GM19328 (cell line): ENCODE data around the gene BOLA1.
"Not testable (repeated sequence)": the region's sequence is repeated elsewhere in the genome, so short reads cannot be mapped to it uniquely, and the experiment has no call there.

Experiments used
- ATAC-seq: cut with Tn5 transposase; IDR thresholded peaks from one replicate; pipeline ENCODE4 v1.9.1; 2021; ENCODE audit warnings: mild to moderate bottlenecking, moderate library complexity; ENCODE audit not compliant: unreplicated experiment

BOLA1 gene, protein sequence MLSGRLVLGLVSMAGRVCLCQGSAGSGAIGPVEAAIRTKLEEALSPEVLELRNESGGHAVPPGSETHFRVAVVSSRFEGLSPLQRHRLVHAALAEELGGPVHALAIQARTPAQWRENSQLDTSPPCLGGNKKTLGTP

DNA sequence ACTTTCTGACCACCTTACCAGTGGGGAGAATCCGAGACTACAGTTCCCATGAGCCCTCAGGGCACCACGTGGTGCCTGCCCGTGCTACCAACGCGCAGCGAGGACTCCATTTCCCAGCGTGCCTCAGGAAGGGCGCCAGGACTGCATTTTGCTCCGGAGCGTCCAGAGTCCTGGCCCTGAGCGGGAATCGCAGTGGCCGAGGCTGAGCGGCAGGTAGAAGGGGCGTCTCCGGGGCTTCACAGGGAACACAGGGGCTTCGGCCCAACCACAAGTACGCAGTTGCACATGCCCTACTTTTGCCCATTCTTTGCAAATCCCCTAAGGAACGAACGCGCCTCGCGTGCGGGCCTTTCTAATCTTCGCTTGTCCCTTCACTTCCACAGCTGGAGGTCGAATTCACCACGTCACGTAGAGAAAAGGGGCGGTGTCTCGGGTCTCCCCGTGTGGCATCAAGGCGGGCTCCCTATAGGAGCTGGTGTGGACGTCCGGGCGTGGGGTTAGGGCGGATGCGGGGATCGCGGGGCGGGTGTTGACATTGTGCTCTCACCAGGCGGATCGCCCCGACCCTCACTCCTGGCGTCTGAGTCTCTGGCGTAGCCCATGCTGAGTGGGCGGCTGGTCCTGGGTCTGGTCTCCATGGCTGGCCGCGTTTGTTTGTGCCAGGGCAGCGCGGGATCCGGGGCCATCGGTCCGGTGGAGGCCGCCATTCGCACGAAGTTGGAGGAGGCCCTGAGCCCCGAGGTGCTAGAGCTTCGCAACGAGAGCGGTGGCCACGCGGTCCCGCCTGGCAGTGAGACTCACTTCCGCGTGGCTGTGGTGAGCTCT, at the start of gene BOLA1:
Gene BOLA1 (plus strand): TSS at position 109 of the 825 bp plus-strand sequence. CDS start 492 bp downstream, at position 601.
- ATAC-seq: peak; percentile 96

DNA sequence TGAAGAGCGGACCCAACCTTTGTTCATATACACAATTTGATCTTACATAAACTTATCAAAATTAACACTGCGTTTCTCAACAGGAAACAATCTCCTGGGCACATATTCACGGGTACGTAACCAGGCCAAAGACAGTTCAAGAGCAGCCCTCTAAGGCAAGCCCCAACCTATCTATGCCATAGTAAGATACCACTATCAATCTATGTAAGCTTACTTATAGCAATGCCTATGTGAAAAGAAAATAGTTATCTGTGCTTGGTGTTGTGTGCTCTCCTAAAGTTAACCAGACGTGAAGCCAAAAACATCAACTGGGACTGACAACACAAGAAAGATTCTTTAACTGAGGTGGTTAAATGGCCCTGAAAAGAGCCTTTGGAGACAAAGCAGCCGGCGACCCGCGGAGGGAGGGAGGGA, 49.4 kb upstream of the BOLA1 start:
- no peak for ATAC-seq

DNA sequence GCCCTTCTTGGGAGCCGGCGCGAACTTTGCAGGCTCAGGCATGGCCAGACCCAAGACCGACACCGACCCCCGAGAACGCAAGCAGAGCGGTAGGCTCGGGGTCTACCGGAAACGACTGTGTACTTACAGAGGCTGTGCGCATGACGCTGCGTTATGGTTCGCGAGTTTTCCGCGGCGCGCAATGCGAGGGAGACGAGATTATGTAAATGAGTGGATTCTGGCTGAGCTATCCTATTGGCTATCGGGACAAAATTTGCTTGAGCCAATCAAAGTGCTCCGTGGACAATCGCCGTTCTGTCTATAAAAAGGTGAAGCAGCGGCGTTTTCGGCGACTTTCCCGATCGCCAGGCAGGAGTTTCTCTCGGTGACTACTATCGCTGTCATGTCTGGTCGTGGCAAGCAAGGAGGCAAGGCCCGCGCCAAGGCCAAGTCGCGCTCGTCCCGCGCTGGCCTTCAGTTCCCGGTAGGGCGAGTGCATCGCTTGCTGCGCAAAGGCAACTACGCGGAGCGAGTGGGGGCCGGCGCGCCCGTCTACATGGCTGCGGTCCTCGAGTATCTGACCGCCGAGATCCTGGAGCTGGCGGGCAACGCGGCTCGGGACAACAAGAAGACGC, 48.5 kb upstream of the BOLA1 start:
- ATAC-seq: peak; percentile 47

DNA sequence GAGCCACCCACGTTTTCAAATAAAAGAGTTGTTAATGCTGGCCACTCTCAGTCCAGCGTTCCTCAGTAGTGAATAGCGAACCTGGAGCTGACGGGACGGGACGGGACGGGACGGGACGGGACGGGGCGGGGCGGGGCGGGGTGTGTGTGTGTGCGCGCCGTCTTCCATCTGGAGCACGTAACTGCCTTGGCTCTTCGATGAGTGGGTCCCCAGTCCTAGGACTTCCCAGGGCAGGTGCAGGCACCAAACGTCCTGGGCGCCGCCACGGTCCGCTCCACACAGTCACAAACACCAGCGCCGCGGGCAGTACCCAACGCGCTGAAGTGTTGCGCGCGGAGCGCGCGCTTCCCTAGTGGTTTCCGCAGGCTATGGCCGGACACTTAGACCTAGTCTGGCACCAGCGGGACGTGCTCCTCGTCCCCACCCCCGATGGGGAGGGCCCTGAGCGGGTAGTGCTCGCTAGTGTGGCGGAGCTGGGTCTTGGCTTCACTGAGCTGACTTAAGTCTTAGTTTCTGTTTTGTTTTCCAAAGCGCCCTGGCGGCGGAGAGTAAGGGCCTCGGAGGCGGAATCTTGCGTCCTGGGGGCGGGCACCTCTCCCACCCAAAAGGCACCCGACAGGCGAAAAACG, 47.7 kb upstream of the BOLA1 start:
- peak; percentile 34 for ATAC-seq

DNA sequence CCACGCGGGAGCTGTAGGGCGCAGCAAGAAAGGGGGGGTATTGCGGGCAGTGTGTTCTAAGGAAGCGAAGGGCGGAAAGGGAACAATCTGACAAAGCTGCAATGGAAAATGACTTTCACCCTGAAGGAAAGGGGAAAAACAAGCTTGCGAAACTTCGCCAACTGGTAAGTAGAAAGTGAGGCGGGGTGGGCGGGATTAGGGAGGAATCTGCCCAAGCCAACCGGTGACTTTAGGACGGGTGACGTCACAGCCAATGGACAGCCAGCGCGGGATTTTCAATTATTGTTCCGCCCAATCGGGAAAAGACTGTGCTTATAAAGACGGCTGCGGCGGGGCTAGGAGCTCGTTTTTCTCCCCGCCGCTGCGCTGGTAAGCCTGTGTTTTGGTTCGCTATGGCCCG, 47.1 kb upstream of the BOLA1 start:
- ATAC-seq: peak; percentile 32

DNA sequence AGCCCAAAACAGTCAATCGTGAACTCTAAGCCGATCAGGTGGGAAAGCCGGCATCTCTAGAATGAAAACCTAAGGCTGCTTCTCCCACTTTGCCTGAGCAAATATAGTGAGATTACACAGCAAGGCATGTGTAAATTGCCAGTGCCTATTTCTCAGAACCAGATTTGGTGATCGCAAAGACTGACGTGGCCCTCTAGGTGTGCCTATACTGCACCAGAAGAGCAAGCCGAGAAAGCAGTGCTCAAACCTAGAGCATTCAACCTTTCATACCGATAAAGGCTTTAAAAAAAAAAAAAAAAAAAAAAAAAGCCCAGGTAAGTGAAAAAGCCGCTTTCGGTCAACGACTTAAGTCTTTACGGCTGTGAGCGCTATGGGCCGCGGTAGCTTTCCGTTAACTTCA, 39.1 kb upstream of the BOLA1 start:
- peak; percentile 1 for ATAC-seq

DNA sequence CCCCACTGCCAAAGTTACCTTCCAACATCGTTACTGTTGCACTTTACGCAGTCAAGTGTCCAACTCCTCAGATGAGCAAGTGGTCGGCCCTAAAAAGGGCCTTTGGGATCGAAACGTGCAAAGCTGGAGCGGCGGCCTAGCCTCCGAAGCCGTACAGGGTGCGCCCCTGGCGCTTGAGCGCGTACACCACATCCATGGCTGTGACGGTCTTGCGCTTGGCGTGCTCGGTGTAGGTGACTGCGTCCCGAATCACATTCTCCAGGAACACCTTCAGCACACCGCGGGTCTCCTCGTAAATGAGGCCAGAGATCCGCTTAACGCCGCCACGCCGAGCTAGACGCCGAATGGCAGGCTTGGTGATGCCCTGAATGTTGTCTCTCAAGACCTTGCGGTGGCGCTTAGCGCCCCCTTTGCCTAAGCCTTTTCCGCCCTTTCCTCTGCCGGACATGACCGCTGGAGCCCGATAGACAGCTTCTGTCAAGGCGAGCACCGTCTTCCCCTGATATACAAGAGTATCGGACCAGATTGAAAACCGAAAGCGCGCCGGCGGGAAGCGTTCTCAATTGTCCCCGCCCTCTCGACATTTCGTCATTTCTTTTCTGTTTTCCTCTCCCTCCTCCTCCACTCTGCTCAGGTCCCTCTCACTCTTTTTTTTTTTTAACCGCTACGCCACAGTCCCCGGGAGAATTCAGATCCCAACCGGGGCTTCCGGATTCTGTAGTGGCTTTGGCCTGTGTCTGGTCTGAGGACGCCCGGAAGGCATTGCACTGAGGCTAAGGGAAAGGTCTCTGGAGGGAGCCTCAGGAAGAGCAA, 38.5 kb upstream of the BOLA1 start:
- ATAC-seq: peak; percentile 56

DNA sequence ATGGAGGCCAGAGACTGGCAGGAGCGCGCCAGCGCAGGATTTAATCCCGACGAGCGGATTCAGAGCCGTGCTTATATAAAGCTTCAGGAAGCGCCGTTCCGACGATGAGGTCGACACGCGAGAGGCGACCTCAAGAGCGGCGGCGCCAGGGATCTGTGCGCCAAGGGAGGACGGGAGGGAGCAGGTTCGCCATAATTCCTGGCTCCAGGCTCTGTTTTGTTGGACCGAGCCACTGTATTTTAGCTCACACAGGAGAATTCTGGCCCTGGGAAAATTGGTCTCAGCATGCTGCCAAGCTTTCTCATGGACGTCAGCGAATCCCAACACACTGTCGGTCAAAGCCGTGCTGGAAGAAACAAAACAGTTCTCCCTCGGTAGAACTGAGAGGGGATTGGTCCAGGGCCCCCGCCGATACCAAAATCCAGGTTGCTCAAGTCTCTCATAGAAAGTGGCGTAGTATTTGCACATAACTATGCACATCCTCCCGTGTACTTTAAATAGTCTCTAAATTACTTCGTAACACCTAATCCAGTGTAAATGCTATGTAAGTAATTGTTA, 37.8 kb upstream of the BOLA1 start:
- not testable (repeated sequence) for ATAC-seq

DNA sequence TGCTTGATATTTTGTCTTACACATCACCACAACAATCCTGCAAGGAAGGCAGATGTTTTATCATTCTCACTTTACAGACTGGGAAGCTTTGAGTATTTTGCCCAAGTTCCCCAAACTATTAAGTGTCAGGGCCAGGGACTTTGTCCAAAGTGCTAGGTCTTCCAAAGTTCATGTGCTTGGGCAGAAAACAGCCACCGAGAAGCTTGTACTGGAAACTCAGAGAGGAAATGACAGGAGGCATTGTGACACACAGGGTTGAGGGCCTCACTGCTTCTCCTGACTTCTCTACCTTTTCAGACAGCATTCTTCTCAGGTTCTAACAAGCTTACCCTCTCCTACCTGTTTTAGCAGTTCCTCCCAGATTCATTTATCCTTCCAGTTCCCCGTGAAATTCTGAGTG, 32.5 kb upstream of the BOLA1 start:
- not testable (repeated sequence) for ATAC-seq

DNA sequence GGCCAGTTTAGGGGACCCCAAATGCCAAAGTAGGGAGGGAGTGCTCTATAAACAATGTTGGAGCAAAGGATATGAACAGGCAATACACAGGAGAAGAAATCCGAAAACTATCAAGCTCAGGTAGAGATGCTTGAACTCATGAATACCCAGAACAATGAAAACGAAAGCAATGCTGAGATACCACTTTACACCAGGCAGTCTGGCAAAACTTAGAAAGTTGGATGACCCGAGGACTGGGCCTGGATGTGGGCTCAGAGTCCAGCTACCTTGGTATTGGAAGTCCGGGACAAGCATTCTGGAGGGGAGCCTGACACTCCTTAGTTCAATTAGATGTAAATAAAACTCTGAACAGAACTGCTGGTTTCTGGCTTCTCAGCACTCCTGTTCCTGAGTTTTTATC, 26.3 kb upstream of the BOLA1 start:
- ATAC-seq: not testable (repeated sequence)

DNA sequence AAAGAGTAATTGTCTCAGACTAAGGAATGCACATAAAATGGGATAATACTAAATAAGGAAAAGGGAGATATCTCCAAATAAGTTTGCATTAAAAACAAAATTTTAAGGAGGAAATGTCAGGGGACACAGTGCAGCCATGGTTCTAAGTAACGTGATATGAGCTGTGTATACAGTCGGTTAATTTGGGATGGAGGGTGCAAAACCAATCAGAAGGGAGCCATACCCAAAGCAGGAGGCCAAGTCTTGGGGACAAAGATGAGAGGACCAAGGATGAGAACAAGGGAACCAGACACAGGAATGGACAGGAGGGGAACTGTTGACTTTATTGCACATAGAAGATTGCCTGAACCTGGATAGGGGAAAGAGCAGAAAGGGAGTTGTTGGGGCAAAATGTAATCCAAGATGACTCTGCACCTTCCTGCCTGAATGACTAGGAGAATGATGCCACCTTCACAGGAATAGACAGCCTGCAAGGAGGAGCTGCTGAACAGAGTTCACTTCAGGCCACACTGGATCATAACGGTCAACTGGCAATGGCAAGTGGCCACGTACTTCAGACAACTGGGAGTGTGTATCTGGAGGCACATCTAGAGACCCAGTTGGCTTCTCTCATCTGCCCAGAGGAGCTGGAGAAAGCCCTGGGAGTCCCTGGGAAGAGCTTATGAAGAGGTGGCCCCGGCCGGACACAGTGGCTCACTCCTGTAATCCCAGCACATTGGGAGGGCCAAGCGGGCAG, 22.0 kb upstream of the BOLA1 start:
- no peak for ATAC-seq

DNA sequence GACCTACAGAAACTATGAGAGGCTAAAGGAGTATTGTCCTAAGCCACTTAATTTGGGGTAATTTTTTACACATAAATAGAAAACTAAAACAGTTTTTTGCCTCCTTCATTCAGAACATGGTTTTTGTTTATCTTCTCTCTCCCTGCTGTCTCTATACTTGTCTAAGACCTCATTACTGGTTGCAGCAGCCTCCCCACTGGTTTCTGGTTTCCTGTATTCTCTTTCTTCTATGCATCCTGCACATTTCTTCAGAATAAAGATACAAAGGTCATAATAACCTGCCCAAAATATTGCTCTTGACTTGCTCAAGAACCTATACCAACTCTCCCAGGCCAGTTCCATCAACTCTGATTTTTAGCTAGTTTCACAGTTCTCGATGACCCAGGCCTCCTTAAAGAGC, 19.8 kb upstream of the BOLA1 start:
- no peak for ATAC-seq

DNA sequence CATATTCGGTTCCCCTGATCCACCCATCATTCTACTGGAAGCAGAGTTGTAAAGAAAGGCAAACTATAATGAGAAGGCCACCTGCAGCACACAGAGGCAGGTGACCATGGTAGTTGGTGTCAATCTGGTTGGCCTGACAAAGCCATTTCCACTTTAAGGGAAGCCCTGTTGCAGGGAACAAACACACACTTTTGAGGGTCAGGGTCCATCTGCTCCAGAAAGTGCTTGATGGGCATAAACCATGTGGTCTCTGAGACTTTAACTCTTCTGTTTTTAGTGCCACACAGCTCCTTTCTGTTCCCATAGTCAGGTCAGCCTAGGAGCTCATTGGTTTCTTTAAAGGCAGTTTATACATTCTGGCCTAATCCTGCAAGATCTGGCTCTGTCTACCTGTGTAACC, 17.5 kb upstream of the BOLA1 start:
- ATAC-seq: no peak

DNA sequence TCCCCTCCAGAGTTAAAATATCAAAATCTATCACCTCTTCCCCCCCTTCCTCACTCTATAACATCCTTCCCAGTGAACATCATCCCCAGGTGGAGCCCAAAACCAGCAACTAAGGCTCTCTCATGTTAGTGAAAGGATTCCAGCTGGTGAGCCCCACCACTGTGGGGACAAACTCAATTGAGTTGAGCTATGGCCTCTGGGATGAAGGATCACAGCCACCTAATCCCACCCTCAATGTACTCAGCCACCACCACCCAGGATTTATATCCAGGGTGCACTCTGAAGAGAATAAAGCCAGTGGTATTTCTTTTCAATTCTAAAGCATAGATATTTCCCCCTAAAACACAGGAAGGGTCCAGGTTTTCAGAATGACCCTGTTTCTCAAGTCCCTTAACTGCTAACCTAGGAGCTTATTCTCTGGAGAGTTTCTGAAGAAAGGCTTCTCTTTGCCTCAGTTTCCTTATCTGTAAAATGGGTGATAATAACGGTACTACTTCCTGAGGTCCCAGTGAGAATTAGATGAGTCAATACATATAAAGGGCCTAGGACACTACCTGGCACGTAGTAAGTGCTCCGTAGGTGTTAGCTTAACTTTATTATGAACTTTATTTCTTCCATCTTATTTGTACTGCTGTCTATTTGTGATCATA, 15.6 kb upstream of the BOLA1 start:
- ATAC-seq: no peak

DNA sequence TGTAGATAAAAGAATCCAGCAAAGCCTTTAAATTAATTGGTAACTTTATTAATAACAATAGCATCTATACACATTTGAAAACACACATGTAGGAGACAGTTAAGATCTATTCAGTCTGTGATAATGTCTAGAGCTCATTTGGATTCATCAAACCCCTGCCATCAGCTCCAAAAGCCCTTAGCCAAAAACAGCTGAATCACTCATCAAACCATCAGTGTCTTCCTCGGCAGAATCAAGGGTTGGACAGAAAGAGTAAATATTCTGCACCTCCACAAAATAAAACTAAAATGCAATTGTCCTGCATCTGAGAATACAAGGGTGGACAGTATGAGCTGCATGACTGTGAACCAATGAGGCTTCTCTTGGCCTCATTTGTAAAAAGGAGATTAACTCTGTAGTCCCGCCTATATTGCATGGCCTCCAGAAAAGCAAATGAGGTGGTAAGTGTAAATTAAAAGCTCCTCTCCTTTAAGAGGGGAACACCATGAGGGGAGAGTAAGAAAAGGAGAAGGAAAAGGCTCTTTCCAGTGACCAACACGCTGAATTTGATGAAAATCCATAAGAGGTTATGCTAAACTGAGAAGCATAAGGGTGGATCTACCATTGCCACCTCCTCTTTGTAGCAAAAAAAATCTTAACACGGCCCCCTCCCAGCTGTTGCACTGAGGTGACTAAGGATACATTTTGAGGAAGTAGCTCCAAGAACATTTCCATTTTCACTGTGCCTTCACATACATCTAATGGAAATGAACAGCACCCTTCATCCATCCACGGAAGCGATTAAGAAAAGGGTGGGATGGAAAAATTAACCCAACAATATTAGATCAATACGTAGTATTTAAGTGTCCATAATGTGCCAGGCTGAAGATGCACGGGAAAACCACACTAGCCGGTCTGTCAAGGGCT, 14.7 kb upstream of the BOLA1 start:
- ATAC-seq: no peak

DNA sequence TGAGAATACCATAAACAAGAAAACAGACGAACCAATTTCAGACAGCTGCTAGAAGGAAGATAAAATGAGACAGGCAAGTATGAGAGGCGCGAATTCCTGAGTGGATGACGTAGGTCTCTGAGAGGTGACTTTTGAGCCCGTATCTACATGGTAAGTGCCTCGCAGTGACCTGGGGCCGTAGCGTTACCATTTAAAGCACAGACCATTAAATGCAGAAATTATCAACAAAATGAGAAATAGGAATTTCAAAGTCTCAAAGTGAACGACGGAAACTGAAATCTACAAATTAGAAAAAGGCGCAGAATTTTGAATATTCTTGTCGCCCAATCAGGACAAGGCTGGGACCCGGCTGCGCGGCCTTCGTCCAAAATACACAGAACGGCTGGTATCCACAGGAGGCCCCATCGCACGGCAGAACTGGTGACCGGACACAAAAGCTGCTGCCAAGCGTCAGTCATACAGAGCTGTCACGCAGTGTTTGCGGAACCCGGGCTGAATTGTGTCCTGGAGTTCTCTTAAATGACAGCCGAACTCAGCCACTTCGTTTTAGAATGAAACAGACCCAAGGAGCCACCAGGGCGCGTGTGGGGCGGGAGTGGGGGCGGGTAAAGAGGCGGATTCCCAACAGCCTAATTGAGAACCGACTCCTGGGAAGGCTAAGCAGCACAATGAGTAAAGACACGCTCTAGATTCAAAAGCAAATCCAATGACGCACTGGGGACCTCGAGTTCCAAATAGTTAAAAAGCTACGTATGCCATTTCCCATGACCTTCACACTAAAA, 13.8 kb upstream of the BOLA1 start:
- ATAC-seq: no peak

DNA sequence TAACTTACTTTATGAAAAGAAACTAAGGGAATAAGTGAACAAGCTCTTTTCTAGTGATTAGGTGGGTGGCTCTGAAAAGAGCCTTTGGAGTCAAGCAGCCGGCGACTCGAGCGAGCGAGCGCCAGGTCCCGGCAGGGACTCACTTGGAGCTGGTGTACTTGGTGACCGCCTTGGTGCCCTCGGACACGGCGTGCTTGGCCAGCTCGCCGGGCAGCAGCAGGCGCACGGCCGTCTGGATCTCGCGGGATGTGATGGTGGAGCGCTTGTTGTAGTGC, 13.3 kb upstream of the BOLA1 start:
- not testable (repeated sequence) for ATAC-seq
